Right atrium auricular region (tissue), 2 donors: ENCODE results near the gene EPHA6. TPM values are rescaled to one million over a fixed set of nuclear protein-coding genes. Genes with fewer than 3 reads are reported as not detected.

ENCODE experiments used
- DNase-seq: peaks from one replicate; pipeline ENCODE4 v3.0.0-alpha.2; 2019; ENCODE audit warnings: low spot score
- H3K27ac ChIP-seq, 2 donors: fragments of 200-600 bp; sonication (generic); 1 replicate in 1 of 2; 2 replicates in 1 of 2; pipeline ENCODE4 v1.5.1; 2016 to 2019
- H3K27me3 ChIP-seq, 2 donors: fragments of 200-600 bp; sonication (generic); one replicate each; pipeline versions ENCODE4 v1.5.1 to v1.6.0; 2017 to 2019
- H3K36me3 ChIP-seq: fragments of 200-600 bp; sonication (generic); one replicate; pipeline ENCODE4 v1.5.1; 2016
- H3K4me1 ChIP-seq, 2 donors: fragments of 200-600 bp; sonication (generic); one replicate each; pipeline versions ENCODE4 v1.5.1 to v1.6.0; 2017 to 2019
- H3K4me3 ChIP-seq, 2 donors: fragments of 200-600 bp; sonication (generic); 1 replicate in 1 of 2; 2 replicates in 1 of 2; pipeline ENCODE4 v1.5.1; 2017 to 2019; ENCODE audit warnings: mild to moderate bottlenecking in 1 of 2, moderate library complexity in 1 of 2
- H3K9me3 ChIP-seq, 2 donors: fragments of 200-600 bp; sonication (generic); one replicate each; pipeline ENCODE4 v1.5.1; 2019
- CTCF ChIP-seq, 2 donors: fragments of 200-600 bp; sonication (generic); IDR thresholded peaks; one replicate each; pipeline ENCODE4 v1.5.1; 2019; ENCODE audit warnings: antibody characterized with exemption in 2 of 2
- total RNA-seq, 2 donors: library from RNA; depleted of rRNA; stranded (reverse); fragments of >200 nt; gene quantifications; one replicate each; pipeline ENCODE4 v1.1.0, GENCODE V29; 2016

EPHA6 gene
- total RNA-seq, 2 donors from 2014 or later = 0.22 to 0.35 TPM

GRCh38 chr3:97481416-97481815 lies 667.0 kb downstream of the EPHA6 start:
- no peak for TF ChIP-seq CTCF (IDR thresholded peaks at IDR 0.05)
- no peaks in the 10 kb centered on the region for H3K4me1 ChIP-seq
- no peaks in the 10 kb centered on the region for H3K9me3 ChIP-seq
- DNase-seq = no peak
- H3K27me3 ChIP-seq = no peaks in the 10 kb centered on the region
- H3K36me3 ChIP-seq = no peaks in the 10 kb centered on the region
- H3K4me3 ChIP-seq = no peak overlapping the region
- H3K27ac ChIP-seq = no peak overlapping the region

GRCh38 chr3:97485206-97485605 lies 670.8 kb downstream of the EPHA6 start:
- TF ChIP-seq CTCF (IDR thresholded peaks at IDR 0.05) = no peak
- Histone ChIP-seq H3K4me3 (no peak overlapping the region), H3K9me3 (no peaks in the 10 kb centered on the region), H3K4me1 (no peaks in the 10 kb centered on the region), H3K27me3 (no peaks in the 10 kb centered on the region), H3K36me3 (no peaks in the 10 kb centered on the region), H3K27ac (no peak overlapping the region)
- DNase-seq = no peak

DNA sequence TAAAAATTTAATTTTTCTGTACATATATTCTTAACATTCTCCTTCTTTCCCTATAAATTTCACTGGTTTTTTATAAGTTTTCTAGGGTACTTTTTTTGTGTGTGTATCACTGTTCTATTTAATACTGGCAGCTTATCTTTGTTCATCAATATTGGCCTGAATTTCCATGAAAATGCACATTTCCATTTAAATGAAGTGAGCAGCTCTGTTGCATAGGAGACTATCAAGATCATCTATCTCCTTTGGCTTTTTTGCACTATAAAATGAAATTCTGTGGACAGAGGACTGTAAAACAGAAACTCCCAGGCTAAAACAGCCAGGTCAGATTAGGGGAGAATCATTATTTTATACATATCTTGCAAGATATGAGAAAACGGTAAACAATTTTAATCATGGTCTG lies 673.2 kb downstream of the EPHA6 start:
- Histone ChIP-seq H3K4me1 (no peaks in the 10 kb centered on the region), H3K4me3 (no peak overlapping the region), H3K36me3 (no peaks in the 10 kb centered on the region), H3K9me3 (no peaks in the 10 kb centered on the region), H3K27me3 (no peaks in the 10 kb centered on the region), H3K27ac (no peak overlapping the region)
- TF ChIP-seq CTCF (IDR thresholded peaks at IDR 0.05) = no peak
- DNase-seq = no peak

- H3K9me3 ChIP-seq = no peaks in the 10 kb centered on the region
- no peak overlapping the region for H3K27ac ChIP-seq
- no peaks in the 10 kb centered on the region for H3K27me3 ChIP-seq
- DNase-seq = no peak
- TF ChIP-seq CTCF (IDR thresholded peaks at IDR 0.05) = no peak
- H3K4me3 ChIP-seq = no peak overlapping the region
- H3K4me1 ChIP-seq = no peaks in the 10 kb centered on the region
- H3K36me3 ChIP-seq = no peaks in the 10 kb centered on the region
These were observed 674.3 kb downstream of the EPHA6 start for GRCh38 chr3:97488741-97489140.

DNA sequence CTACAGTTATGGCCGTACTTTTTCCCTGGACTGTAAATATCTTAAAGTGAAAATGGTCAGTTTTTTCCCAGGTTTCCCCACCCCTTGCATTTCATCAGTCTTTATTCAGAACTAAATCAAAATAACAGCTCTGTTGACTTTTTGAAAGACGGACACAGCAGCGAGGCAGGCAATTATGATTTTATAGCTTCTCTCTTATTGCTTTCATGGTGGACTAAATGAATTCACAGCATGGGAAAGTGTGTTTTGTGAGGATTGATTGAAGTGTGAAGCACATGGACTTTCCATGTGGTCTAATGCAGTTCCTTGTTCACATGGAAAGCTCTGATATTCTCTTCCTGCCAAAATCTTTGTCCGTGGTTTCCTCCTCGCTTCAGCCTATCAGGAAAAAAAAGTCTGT lies 681.5 kb downstream of the EPHA6 start:
- Histone ChIP-seq H3K4me3 (no peak overlapping the region), H3K27ac (no peak overlapping the region), H3K36me3 (no peaks in the 10 kb centered on the region), H3K27me3 (no peaks in the 10 kb centered on the region), H3K9me3 (no peaks in the 10 kb centered on the region), H3K4me1 (no peaks in the 10 kb centered on the region)
- no peak for DNase-seq
- no peak for TF ChIP-seq CTCF (IDR thresholded peaks at IDR 0.05)

DNA sequence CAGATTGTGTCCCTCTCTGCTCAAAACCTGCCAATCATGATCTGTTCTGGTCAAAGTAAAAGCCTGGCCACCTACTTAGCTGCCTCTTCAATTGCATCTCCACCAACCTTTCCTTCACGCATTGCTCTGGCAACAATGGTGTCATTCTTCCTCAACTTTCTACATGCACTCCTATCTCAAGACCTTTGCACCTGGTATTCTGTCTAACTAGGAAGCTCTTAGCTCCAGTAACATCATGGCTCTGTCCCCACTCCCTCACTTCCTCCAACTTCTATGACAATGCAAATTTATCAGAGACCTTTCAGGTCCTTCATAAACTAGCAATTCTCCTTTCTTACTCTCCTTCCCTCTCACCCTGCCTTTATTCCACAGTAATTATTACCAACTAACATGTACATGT lies 682.7 kb downstream of the EPHA6 start:
- TF ChIP-seq CTCF (IDR thresholded peaks at IDR 0.05) = no peak
- DNase-seq = no peak
- Histone ChIP-seq H3K27ac (no peak overlapping the region), H3K9me3 (no peaks in the 10 kb centered on the region), H3K4me3 (no peak overlapping the region), H3K4me1 (no peaks in the 10 kb centered on the region), H3K27me3 (no peaks in the 10 kb centered on the region), H3K36me3 (no peaks in the 10 kb centered on the region)
